Lung (tissue), 12 donors: ENCODE measurements around the gene MED7. TPM values are rescaled to one million over a fixed set of nuclear protein-coding genes. Genes with fewer than 3 reads are reported as not detected.

Experiments
- ATAC-seq: fragments of 200-7000 bp; cut with Tn5 transposase; one replicate; pipeline ENCODE4 v1.9.1; 2020; ENCODE audit warnings: moderate number of reproducible peaks; ENCODE audit not compliant: insufficient read depth, low FRiP score
- DNase-seq, 3 donors: peaks; one replicate each; pipeline ENCODE4 v3.0.0-alpha.2; 2013 to 2017
- H3K27ac ChIP-seq, 2 donors: one replicate each; pipeline ENCODE4 v1.5.1; 2013; ENCODE audit warnings: mild to moderate bottlenecking in 2 of 2, moderate library complexity in 2 of 2, control low read depth in 1 of 2, inconsistent platforms in 1 of 2, low read depth in 1 of 2, low read length in 1 of 2
- H3K27me3 ChIP-seq, 3 donors: one replicate each; pipeline ENCODE4 v1.5.1; 2013; ENCODE audit warnings: low read length in 2 of 3; ENCODE audit not compliant: control insufficient read depth in 3 of 3, insufficient read depth in 3 of 3
- H3K36me3 ChIP-seq, 4 donors: one replicate each; pipeline ENCODE4 v1.5.1; 2013; ENCODE audit warnings: low read length in 4 of 4, mild to moderate bottlenecking in 1 of 4, moderate library complexity in 1 of 4; ENCODE audit not compliant: control insufficient read depth in 4 of 4, insufficient read depth in 4 of 4
- H3K4me1 ChIP-seq, 5 donors: one replicate each; pipeline ENCODE4 v1.5.1; 2013; ENCODE audit warnings: low read length in 5 of 5, mild to moderate bottlenecking in 2 of 5, moderate library complexity in 1 of 5; ENCODE audit not compliant: control insufficient read depth in 5 of 5, insufficient read depth in 5 of 5
- H3K4me3 ChIP-seq: one replicate; pipeline ENCODE4 v1.5.1; 2013; ENCODE audit warnings: mild to moderate bottlenecking, control low read depth, moderate library complexity
- H3K9ac ChIP-seq, 2 donors: one replicate each; pipeline ENCODE4 v1.5.1; 2013; ENCODE audit warnings: low read length in 2 of 2, control low read depth in 1 of 2; ENCODE audit not compliant: insufficient read depth in 1 of 2
- H3K9me3 ChIP-seq, 4 donors: one replicate each; pipeline ENCODE4 v1.5.1; 2013; ENCODE audit warnings: low read length in 3 of 4, mild to moderate bottlenecking in 1 of 4, moderate library complexity in 1 of 4; ENCODE audit not compliant: control insufficient read depth in 4 of 4, insufficient read depth in 3 of 4
- CTCF ChIP-seq: IDR thresholded peaks from 2 replicates; pipeline ENCODE4 v1.5.1; 2012; ENCODE audit warnings: mild to moderate bottlenecking; ENCODE audit errors: control extremely low read depth, extremely low read depth
- WGBS, 2 donors: extraction: QIAGEN DNeasy Blood & Tissue Kit; methylation state at CpG; one replicate each; pipeline ENCODE4 v1.1.7; 2013; 5-methylcytosine and 5-hydroxymethylcytosine counted together
- polyA plus RNA-seq, 2 donors: library from polyadenylated mRNA; stranded (reverse); fragments of 200-250 nt; gene quantifications; one replicate each; pipeline ENCODE4 v1.2.1, GENCODE V29; 2013
- total RNA-seq, 2 donors: library from RNA; depleted of rRNA in 1 of 2; stranded (reverse); fragments of >200 nt in 1 of 2; gene quantifications; one replicate each; pipeline ENCODE4 v1.2.1, GENCODE V29; 2014 to 2021
- donor health status: control.
- donor health status: control.
- donor health status: Bipolar disorder and iron deficiency.
- donor health status: healthy.
- donor health status: DM: yes; HTN: yes; CAD: no.

Gene MED7
- total and polyA plus RNA-seq, 4 donors, result 9.3 to 16.1 (median 12.9) TPM

GRCh38 chr5:157108976-157109375 lies 33.7 kb downstream of the MED7 start, which contains the start of gene HAVCR2:
Gene HAVCR2, minus strand, starts transcription at chr5:157109044. Its CDS starts 61 bp downstream, at chr5:157108983.
- Histone ChIP-seq H3K4me1 (peaks cover 0 to 4% (median 0%) of the 10 kb centered on the region in 5 donors), H3K9ac (no peak within 1 kb of the TSS), H3K9me3 (no peaks in the 10 kb centered on the region), H3K27me3 (no peaks in the 10 kb centered on the region), H3K27ac (peak within 1 kb of the TSS in 1 of 2 donors; percentile 79), H3K36me3 (no peaks in the 10 kb centered on the region), H3K4me3 (no peak within 1 kb of the TSS)
- peak in 1 of 3 donors; percentile 21 for DNase-seq
- no peak for TF ChIP-seq CTCF
- 21 to 42% methylated on average over 4 of the region's 4 CpGs for WGBS, 2 donors
- ATAC-seq, result no peak

- Histone ChIP-seq H3K4me1 (no peaks in the 10 kb centered on the region), H3K27ac (peak overlapping the region in 1 of 2 donors; percentile 26), H3K36me3 (no peaks in the 10 kb centered on the region), H3K9ac (no peak overlapping the region), H3K4me3 (no peak overlapping the region), H3K27me3 (no peaks in the 10 kb centered on the region), H3K9me3 (no peaks in the 10 kb centered on the region)
- TF ChIP-seq CTCF, result no peak
- DNase-seq (no peak), ATAC-seq (no peak)
- 32 to 52% methylated on average over 3 of the region's 3 CpGs for WGBS, 2 donors
Measured at GRCh38 chr5:157107508-157107907, 35.2 kb downstream of the MED7 start.

GRCh38 chr5:157106630-157107461 lies 35.8 kb downstream of the MED7 start:
- Histone ChIP-seq H3K36me3 (no peaks in the 10 kb centered on the region), H3K27me3 (no peaks in the 10 kb centered on the region), H3K9me3 (no peaks in the 10 kb centered on the region), H3K4me3 (no peak overlapping the region), H3K4me1 (no peaks in the 10 kb centered on the region), H3K27ac (peak overlapping the region in 1 of 2 donors; percentile 72), H3K9ac (no peak overlapping the region)
- no peak for ATAC-seq
- no peak for DNase-seq
- WGBS, 2 donors, result 58 to 72% methylated on average over 14 of the region's 14 CpGs
- no peak for TF ChIP-seq CTCF
